GM18519 (cell line): ENCODE measurements around the gene MBD3L4.
"Not testable (repeated sequence)": the region's sequence is repeated elsewhere in the genome, so short reads cannot be mapped to it uniquely, and the experiment has no call there.

Source experiments
- ATAC-seq: cut with Tn5 transposase; IDR thresholded peaks from one replicate; pipeline ENCODE4 v1.9.1; 2021; ENCODE audit warnings: mild to moderate bottlenecking, moderate library complexity; ENCODE audit not compliant: unreplicated experiment, low FRiP score

MBD3L4 gene

GRCh38 chr19:7051421-7051820 lies 11.4 kb upstream of the MBD3L4 start:
- not testable (repeated sequence) for ATAC-seq

GRCh38 chr19:7049021-7049420 lies 9.0 kb upstream of the MBD3L4 start, which contains the start of gene MBD3L2:
Gene MBD3L2, plus strand, starts transcription at chr19:7049321. Its CDS starts 53 bp downstream, at chr19:7049374.
- ATAC-seq = not testable (repeated sequence)

- not testable (repeated sequence) for ATAC-seq
Measured at GRCh38 chr19:7041563-7041962, 1.6 kb upstream of the MBD3L4 start.

GRCh38 chr19:7030278-7030677 lies 9.7 kb downstream of the MBD3L4 start, which contains the start of gene MBD3L5:
Gene MBD3L5, plus strand, starts transcription at chr19:7030578. Its CDS starts 34 bp downstream, at chr19:7030612.
- ATAC-seq = not testable (repeated sequence)

- not testable (repeated sequence) for ATAC-seq
Measured at GRCh38 chr19:7028790-7029189, 11.2 kb downstream of the MBD3L4 start.

- ATAC-seq = not testable (repeated sequence)
Measured at GRCh38 chr19:7021331-7021730, 18.6 kb downstream of the MBD3L4 start, which contains the start of gene MBD3L2B. Gene MBD3L2B, minus strand, starts transcription at chr19:7021431. Its CDS starts 34 bp downstream, at chr19:7021397.

- no peak for ATAC-seq
Measured at GRCh38 chr19:7018828-7019227, 21.2 kb downstream of the MBD3L4 start.

GRCh38 chr19:7013678-7014077 lies 26.3 kb downstream of the MBD3L4 start:
- ATAC-seq = no peak

- ATAC-seq = no peak
Measured at GRCh38 chr19:7010722-7011593, 29.0 kb downstream of the MBD3L4 start.

- no peak for ATAC-seq
Measured at GRCh38 chr19:7007859-7008258, 32.1 kb downstream of the MBD3L4 start.

- ATAC-seq = no peak
Measured at GRCh38 chr19:7006135-7006704, 33.8 kb downstream of the MBD3L4 start.

- ATAC-seq = no peak
Measured at GRCh38 chr19:7004313-7004931, 35.6 kb downstream of the MBD3L4 start.

GRCh38 chr19:7000816-7001215 lies 39.2 kb downstream of the MBD3L4 start:
- no peak for ATAC-seq

GRCh38 chr19:7000333-7000732 lies 39.6 kb downstream of the MBD3L4 start:
- ATAC-seq = no peak

- ATAC-seq = no peak
Measured at GRCh38 chr19:6999933-7000332, 40.0 kb downstream of the MBD3L4 start.

GRCh38 chr19:6997679-6998445 lies 42.1 kb downstream of the MBD3L4 start:
- no peak for ATAC-seq

- ATAC-seq = no peak
Measured at GRCh38 chr19:6996810-6997209, 43.2 kb downstream of the MBD3L4 start.

- ATAC-seq = no peak
Measured at GRCh38 chr19:6995054-6995453, 44.9 kb downstream of the MBD3L4 start.

GRCh38 chr19:6988257-6988656 lies 51.7 kb downstream of the MBD3L4 start:
- no peak for ATAC-seq

- ATAC-seq = no peak
Measured at GRCh38 chr19:6987850-6988249, 52.1 kb downstream of the MBD3L4 start.
